ENCODE results near the gene FHL1.
A peak's percentile ranks its signal among the peaks of the same experiment; 100 is the strongest.
"Not testable (repeated sequence)": the region's sequence is repeated elsewhere in the genome, so short reads cannot be mapped to it uniquely, and the experiment has no call there.

FHL1 gene

DNA sequence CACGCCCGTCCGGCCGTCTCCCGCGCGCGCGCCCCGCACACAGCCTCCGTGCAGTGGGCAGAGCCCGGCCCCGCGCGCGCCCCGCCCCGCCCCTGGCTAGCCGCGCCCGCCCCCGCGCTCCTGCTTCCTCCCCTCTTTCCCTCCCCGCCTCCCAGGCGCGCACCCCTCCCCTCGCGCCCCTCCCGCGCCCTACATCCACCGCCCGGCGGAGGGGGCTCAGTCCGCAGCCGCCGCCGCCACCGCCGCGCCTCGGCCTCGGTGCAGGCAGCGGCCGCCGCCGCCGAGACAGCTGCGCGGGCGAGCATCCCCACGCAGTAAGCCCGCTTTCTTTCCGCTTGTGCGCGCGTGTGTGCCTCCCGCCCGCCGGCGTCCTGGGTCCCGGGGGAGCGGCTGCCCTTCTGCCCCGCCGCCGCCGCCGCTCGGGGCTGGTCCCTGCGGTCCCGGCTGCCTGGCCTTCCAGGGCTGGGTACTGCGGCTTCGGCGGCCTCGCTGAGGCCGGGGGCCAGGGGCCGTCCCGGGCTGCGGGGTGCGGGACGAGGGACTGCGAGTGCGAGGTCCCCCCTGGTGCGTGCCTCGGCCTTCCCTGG, at the start of gene FHL1:
FHL1 (plus strand) TSS at position 219 of the 587 bp plus-strand sequence.
- no peak for DNase-seq

DNA sequence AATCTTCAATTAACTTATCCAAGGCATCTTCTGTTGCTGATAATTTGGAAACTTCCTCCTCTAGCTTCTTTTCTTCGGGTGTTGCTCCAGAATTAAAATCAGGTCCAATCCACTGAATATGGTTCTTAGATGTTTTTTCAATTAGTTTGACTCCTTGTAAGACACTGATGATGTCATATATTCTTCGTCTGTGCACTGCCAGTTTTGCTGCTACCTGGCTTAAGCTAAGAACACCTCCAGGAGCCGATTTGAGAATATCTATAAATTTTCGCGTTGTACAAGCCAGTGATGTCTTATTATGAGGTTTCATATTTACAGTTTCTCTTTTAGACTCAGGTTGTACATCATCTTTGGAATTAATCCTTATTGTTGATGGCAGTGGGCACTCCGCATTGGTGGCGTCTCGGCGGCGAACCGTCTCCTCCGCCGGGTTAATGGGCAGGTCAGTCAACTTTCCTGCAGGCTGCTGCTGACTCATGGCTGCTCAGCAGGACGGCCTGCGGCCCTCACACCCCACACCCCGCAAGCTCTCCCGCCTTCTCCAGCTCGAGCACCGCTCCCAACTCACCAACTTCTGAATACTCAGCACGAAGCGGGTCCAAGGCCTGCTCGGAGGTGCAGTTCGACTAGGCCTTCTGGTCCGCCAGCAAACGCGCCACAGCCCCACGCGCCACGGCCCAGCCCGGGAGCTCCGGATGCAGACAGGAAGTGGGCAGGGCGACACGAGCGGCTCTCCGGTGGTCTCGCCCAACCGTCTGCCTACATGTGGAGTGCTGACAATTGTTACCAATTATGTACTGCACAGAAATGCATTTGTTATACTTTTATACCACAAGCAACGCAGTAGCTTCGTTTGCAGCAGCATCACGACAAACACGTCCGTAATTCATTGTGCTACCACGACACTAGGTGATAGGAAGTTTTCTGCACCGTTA, 49.2 kb upstream of the FHL1 start:
- DNase-seq, result no peak

GRCh38 chrX:136104936-136105335, 42.4 kb upstream of the FHL1 start:
- no peak for DNase-seq

- no peak for DNase-seq
Measured at GRCh38 chrX:136106920-136107528, 40.3 kb upstream of the FHL1 start.

GRCh38 chrX:136108905-136109304, 38.4 kb upstream of the FHL1 start:
- DNase-seq, result not testable (repeated sequence)

- no peak for DNase-seq
Measured at GRCh38 chrX:136112286-136112685, 35.0 kb upstream of the FHL1 start.

DNA sequence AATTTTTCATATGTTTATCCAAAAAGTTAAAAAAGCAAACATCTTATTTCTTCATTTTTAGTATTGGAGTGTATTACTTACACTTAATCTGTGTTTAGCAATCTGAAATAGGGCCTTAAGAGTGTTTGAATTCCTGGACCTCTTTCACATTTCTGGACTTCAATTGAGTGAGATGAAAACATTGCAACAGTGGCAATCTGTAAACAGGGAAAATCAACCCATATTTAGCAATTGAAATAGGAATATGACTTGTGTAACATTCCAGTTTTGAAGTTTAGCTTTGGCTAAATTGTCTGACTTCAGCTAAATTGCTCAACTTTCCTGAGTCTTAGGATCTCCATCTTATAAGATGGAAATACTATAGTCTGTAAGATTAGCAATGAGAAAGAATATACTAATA, 34.6 kb upstream of the FHL1 start:
- DNase-seq, result no peak

DNA sequence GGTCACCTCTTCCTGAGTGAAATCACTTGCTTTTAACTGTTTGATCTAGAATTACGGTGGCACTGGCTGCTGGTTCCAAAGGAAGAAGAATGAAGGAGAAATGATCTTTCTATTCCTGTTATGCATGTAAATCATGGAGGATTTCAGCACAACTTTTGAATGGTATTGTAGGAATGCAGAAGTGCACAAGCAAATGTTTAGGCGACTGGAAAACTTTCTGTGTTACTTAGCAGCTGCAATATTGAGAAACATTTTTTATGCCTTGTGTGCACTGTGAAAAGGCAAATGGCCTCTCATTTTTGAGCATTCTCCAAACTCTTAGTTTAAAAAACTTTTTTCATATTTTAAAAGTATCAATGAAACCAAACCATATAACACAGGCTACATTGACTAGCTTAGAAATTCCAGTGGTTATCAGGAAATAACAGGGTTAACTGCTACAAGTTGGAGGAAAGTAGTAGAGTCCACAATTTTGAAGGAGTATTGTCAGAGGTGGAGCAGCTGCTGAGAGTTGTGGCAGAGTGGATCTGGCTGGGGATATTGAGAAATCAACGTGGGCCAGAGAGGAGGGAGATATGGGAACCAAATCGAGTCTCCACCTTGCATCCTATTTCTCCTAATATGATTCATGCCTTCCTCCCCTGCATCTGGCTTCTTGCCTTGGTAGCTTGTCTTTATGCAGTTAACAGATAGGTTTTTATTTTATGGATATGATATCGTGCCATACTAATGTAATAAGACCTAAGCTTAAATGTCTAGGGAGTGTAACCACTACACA, 32.0 kb upstream of the FHL1 start:
- DNase-seq, result no peak

- DNase-seq, result no peak
Measured at GRCh38 chrX:136115904-136116297, 31.4 kb upstream of the FHL1 start.

GRCh38 chrX:136121788-136122187, 25.5 kb upstream of the FHL1 start:
- no peak for DNase-seq

DNA sequence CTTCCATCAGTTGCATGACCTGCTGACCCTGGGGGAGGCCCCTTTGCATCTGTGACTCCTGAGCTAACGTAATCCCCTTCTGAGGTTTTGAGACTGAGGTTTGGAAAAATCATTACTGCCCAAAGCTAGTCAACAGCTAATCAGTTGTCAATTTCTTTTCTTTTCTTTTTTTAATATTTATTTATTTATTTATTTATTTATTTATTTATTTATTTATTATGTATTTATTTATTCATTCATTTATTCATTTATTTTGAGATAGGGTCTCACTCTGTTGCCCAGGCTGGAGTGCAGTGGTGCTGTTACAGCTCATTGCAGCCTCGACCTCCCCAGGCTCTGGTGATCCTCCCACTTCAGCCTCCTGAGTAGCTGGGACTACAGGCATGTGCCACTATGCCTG, 25.1 kb upstream of the FHL1 start:
- DNase-seq, result no peak

GRCh38 chrX:136125106-136125505, 22.2 kb upstream of the FHL1 start:
- DNase-seq, result no peak

DNA sequence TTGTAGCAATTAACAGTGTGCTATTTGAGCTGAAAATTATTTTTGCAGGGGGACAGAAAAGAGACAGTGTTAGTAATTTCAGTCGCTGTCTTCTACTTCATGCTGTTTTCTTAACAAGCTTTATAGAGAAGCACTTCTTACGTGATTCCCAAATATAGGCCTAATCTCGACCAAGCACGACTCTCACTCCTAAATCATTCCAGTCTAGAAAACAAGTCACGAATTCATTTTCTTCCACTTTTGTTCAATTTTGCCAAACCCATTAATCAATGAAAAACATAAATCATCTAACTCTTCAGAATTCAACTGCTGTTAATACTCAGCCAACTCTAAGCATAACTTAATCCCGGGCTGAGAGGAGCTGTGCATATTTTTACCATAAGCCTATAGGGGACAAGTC, 21.0 kb upstream of the FHL1 start:
- no peak for DNase-seq

GRCh38 chrX:136126872-136127406, 20.4 kb upstream of the FHL1 start:
- peak; percentile 19 for DNase-seq

- DNase-seq, result no peak
Measured at GRCh38 chrX:136128743-136129142, 18.6 kb upstream of the FHL1 start.

DNA sequence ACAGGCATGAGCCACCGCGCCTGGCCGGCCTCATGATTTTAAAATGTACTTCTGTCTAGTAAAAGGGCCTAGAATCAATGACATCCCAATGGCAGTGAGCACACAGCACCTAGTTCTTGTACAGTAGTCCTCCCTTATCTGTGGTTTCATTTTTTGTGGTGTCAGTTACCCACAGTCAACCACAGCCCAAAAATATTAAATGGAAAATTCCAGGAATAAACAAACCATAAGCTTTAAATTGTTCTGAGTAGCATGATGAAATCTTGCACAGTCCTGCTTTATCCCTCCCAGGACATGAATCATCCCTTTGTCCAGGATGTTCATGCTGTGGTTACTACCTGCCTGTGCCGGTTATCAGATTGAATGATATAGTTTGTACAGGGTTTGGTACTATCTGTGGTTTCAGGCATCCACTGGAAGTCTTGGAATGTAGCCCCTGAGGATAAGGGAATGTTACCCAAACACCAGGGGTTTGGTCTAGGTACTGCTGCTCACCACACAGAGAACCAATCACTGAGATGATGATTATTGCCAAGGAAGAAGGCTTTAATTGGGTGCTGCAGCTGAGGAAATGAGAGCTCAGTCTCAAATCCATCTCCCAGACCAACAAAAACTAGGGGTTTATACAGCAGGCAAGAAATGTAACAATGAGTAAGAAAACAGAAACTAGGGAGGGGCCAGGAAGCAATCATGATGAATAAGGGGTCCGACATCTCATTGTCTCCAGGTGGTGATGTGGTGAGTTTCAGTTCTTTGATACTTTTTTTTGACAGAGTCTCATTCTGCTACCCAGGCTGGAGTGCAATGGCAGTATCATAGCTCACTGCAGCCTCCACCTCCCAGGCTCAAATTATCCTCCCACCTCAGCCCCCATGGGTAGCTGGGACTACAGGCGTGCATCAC, 16.2 kb upstream of the FHL1 start:
- DNase-seq, result peak; percentile 85

- DNase-seq, result no peak
Measured at GRCh38 chrX:136138939-136139338, 8.4 kb upstream of the FHL1 start.

GRCh38 chrX:136141569-136141968, 5.8 kb upstream of the FHL1 start:
- DNase-seq, result no peak

DNA sequence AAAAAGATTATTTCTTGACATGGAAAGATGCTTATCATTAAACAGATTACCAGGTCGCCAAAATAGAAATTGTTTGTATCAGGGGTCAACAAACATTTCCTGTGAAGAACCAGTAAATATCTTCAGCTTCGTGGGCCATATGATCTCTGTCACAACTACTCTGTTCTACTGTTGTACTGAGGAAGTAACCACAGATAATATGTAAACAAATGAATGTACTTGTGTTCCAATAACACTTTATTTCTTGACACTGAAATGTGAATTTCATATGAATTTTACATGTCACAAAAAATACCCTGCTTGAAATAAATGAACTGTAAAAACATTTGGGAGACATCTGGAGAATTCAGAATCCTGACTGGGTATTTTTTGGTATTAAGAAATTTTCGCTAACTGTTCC, 4.7 kb upstream of the FHL1 start:
- DNase-seq, result no peak

- DNase-seq, result no peak
Measured at GRCh38 chrX:136143711-136144110, 3.6 kb upstream of the FHL1 start.

GRCh38 chrX:136146614-136147314, 569 bp upstream of the FHL1 start:
- DNase-seq, result no peak
